Uterine smooth muscle cell (primary cell): ENCODE results near the gene DCAF8L1. TPM values are rescaled to one million over a fixed set of nuclear protein-coding genes. Genes with fewer than 3 reads are reported as not detected.

ENCODE experiments used
- total RNA-seq: library from RNA; depleted of rRNA; stranded (reverse); fragments of >200 nt; gene quantifications from 2 replicates; pipeline ENCODE4 v1.2.3, GENCODE V29; 2014

DCAF8L1 gene
- total RNA-seq: not detected in 2 replicates

DNA sequence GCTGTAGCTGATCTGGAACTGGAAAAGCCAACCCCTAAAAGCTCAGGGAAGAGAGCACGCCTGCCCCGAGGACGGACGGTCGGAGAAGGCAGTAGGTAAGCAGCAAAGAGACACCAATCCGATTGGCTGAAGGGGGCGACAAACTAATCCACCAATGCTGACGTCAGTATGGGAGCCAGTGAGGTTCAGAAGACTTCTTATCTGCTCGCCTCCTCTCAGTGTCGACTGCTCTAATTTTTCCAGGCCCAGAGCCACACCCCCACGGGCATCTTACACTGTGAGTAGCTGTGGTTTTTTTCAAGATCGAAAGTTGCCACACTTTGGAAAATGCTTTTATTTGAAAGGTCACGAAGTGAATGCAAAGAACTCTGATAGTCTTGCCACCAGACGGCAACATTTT lies at the start of gene DCAF8L1:
Gene DCAF8L1 (minus strand): TSS at position 101 of the 400 bp plus-strand sequence. CDS start 115 bp downstream, outside the sequence.

Other genes starting within 250 kb of the DCAF8L1 start
- gene MAGEB10, start 173.5 kb downstream of the DCAF8L1 start, total RNA-seq: not detected in 2 replicates